ENCODE results near the gene DBN1. TPM values are rescaled to one million over a fixed set of nuclear protein-coding genes. Genes with fewer than 3 reads are reported as not detected.

DBN1 gene
- total and polyA plus RNA-seq, 9 of the 15 experiments (the other 6 are each of a cell fraction or from before 2014, with no cell fraction given): 0.25 to 87.2 (median 27.9) TPM

GRCh38 chr5:177412603-177413233 lies 60.7 kb downstream of the DBN1 start (continued):
- TF ChIP-seq ZNF609 (CRISPR knock-in tag; IDR thresholded peaks at IDR 0.05; ENCODE audit: borderline replicate concordance) (no peak), NR1H2 (CRISPR knock-in tag; IDR thresholded peaks at IDR 0.05) (no peak), MBD2 (IDR thresholded peaks at IDR 0.05; ENCODE audit: borderline replicate concordance, low read depth) (no peak), BACH1 (tag; IDR thresholded peaks at IDR 0.05) (0 out of 2 replicates have a peak, but pooled peaks have one; percentile 28), CUX1 (CRISPR knock-in tag; IDR thresholded peaks at IDR 0.05) (no peak), EZH2 (IDR thresholded peaks at IDR 0.05; ENCODE audit: borderline replicate concordance, low read depth, low read length) (no peak), SMARCA4 (IDR thresholded peaks at IDR 0.05) (no peak), ZNF140 (CRISPR knock-in tag; IDR thresholded peaks at IDR 0.05) (no peak), CBX1 (IDR thresholded peaks at IDR 0.05; ENCODE audit: low read depth) (no peak), PKNOX1 (IDR thresholded peaks at IDR 0.05) (0 out of 2 replicates have a peak, but pooled peaks have one; percentile 16), EHMT2 (IDR thresholded peaks at IDR 0.05) (no peak), ZNF583 (CRISPR knock-in tag; IDR thresholded peaks at IDR 0.05) (no peak), GATAD2B (IDR thresholded peaks at IDR 0.05; ENCODE audit: borderline replicate concordance) (no peak), ATF6 (CRISPR knock-in tag; IDR thresholded peaks at IDR 0.05) (no peak), ZFPM2 (CRISPR knock-in tag; IDR thresholded peaks at IDR 0.05) (no peak)

Measured in K562 (cell line).